HepG2 (cell line): ENCODE measurements around the gene GGNBP2. TPM values are rescaled to one million over a fixed set of nuclear protein-coding genes. Genes with fewer than 3 reads are reported as not detected.

Experiments used
- ARNTL ChIP-seq: sonication (generic); formaldehyde crosslinking; IDR thresholded peaks from 2 replicates; pipeline ENCODE4 v1.4.0; 2020; ENCODE audit warnings: mild to moderate bottlenecking, missing genetic modification reagents
- CHCHD3 ChIP-seq: sonication (generic); formaldehyde crosslinking; IDR thresholded peaks from 2 replicates; pipeline ENCODE4 v1.8.0; 2022; ENCODE audit warnings: mild to moderate bottlenecking, missing genetic modification reagents, moderate library complexity
- FOSL1 ChIP-seq: sonication (generic); formaldehyde crosslinking; IDR thresholded peaks from 2 replicates; pipeline ENCODE4 v1.9.0; 2021; ENCODE audit warnings: missing genetic modification reagents, borderline replicate concordance
- MAFG ChIP-seq: sonication (generic); formaldehyde crosslinking; IDR thresholded peaks from 2 replicates; pipeline ENCODE4 v1.5.1; 2020; ENCODE audit warnings: mild to moderate bottlenecking, missing genetic modification reagents
- MTF1 ChIP-seq: sonication (generic); formaldehyde crosslinking; IDR thresholded peaks from 2 replicates; pipeline ENCODE4 v1.5.0; 2020; ENCODE audit warnings: missing genetic modification reagents
- NKX3-1 ChIP-seq: sonication (generic); formaldehyde crosslinking; IDR thresholded peaks from 2 replicates; pipeline ENCODE4 v1.5.0; 2020; ENCODE audit warnings: missing genetic modification reagents
- ZBTB42 ChIP-seq: sonication (generic); formaldehyde crosslinking; IDR thresholded peaks from 2 replicates; pipeline ENCODE4 v1.5.0; 2020; ENCODE audit warnings: mild to moderate bottlenecking, missing genetic modification reagents
- ZFYVE20 ChIP-seq: sonication (generic); formaldehyde crosslinking; IDR thresholded peaks from 2 replicates; pipeline ENCODE4 v1.8.0; 2023; ENCODE audit warnings: low read depth, mild to moderate bottlenecking, moderate library complexity, missing genetic modification reagents, borderline replicate concordance
- ZNF614 ChIP-seq: IDR thresholded peaks from 2 replicates; pipeline ENCODE4 v1.6.1; 2018; ENCODE audit warnings: missing biosample characterization, missing genetic modification reagents, inconsistent platforms, borderline replicate concordance
- polyA plus RNA-seq, 8 experiments: library from polyadenylated mRNA; depleted of rRNA in 3 of 8; stranded (reverse) in 7 of 8; unstranded in 1 of 8; fragments of >200 nt; fragmentation: Illumina TruSeq in 4 of 8; extraction: Trizol in 4 of 8; gene quantifications; 2 replicates each; pipeline versions ENCODE4 v1.2.1 to v1.2.3, GENCODE V29; 2011 to 2016; ENCODE audit warnings: low read depth in 4 of 8, missing spikeins in 1 of 8, mixed read lengths in 1 of 8; ENCODE audit not compliant: insufficient read depth in 1 of 8
- total RNA-seq, 5 experiments: library from RNA; depleted of rRNA; stranded (reverse); fragments of >200 nt; fragmentation: Illumina TruSeq; extraction: Trizol; gene quantifications; 2 replicates each; pipeline ENCODE4 v1.2.3, GENCODE V29; 2016; ENCODE audit warnings: low read depth in 1 of 5
- TF ChIP-seq, protein P1 (sequence below): sonication (generic); formaldehyde crosslinking; IDR thresholded peaks from 2 replicates; pipeline ENCODE4 v1.4.0; 2020; ENCODE audit warnings: low read depth, mild to moderate bottlenecking, missing genetic modification reagents
- TF ChIP-seq, protein P2 (sequence below): sonication (generic); formaldehyde crosslinking; IDR thresholded peaks from 2 replicates; pipeline ENCODE4 v1.4.0; 2020; ENCODE audit warnings: mild to moderate bottlenecking, missing genetic modification reagents
- TF ChIP-seq, protein P3 (sequence below): sonication (generic); formaldehyde crosslinking; IDR thresholded peaks from 2 replicates; pipeline ENCODE4 v1.5.0; 2020; ENCODE audit warnings: missing genetic modification reagents, mild to moderate bottlenecking, borderline replicate concordance
- TF ChIP-seq, protein P4 (sequence below): sonication (generic); formaldehyde crosslinking; IDR thresholded peaks from 2 replicates; pipeline ENCODE4 v1.8.0; 2022; ENCODE audit warnings: mild to moderate bottlenecking, missing genetic modification reagents
- TF ChIP-seq, protein P5 (sequence below), 2 experiments: sonication (generic) in 1 of 2; formaldehyde crosslinking in 1 of 2; IDR thresholded peaks; 2 replicates each; pipeline versions ENCODE4 v1.6.1 to v1.9.0; 2014 to 2022; ENCODE audit warnings: antibody characterized with exemption in 1 of 2, borderline replicate concordance in 1 of 2, inconsistent platforms in 1 of 2, low read depth in 1 of 2, missing genetic modification reagents in 1 of 2

The GGNBP2 gene
- total and polyA plus RNA-seq, 2 of the 13 experiments (the other 11 are each of a cell fraction or from before 2014, with no cell fraction given), result 53.3 to 84.2 TPM

DNA sequence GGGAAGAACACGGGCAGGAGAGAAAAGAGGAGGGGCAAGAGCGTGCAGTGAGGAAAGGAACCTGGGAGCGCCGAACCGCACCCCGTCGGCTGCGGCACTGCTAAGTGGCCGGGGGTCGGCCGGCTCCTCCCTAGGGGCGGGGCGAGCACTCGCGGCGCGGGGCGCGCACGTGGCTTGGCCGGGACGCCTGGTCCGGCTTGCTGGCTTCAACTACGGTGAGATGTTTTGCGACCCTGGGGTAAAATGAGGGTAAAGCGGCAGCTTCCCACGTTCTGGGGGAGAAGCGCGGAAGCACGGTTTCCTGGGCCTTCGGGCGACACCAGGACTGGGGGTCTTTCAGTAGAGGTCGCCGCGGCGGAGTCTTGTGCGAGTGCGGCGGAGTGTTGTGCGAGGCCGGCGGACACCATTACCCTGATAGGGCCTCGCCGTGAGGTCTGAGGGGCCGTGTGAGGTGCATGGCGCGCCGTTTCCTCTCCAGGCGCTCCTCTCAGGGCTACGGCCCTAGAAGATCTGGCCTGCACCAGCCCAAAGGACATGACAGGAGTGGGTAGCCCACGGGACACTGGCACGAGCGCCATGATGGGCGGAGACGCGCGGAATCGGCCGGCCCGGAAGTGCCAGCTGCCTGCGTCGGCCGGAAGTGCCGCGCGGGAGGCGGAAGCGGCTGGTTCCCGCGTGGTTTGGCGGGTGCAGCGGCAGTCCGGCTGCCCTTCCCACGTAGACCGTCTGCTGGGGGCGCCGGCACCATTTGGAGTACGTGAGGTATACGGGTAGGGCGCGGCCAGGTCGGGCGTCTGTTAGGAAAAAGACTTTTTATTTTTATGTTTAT lies 9.7 kb upstream of the GGNBP2 start, which contains the start of the genes MYO19 and PIGW (continued):
- TF ChIP-seq, protein P1, sequence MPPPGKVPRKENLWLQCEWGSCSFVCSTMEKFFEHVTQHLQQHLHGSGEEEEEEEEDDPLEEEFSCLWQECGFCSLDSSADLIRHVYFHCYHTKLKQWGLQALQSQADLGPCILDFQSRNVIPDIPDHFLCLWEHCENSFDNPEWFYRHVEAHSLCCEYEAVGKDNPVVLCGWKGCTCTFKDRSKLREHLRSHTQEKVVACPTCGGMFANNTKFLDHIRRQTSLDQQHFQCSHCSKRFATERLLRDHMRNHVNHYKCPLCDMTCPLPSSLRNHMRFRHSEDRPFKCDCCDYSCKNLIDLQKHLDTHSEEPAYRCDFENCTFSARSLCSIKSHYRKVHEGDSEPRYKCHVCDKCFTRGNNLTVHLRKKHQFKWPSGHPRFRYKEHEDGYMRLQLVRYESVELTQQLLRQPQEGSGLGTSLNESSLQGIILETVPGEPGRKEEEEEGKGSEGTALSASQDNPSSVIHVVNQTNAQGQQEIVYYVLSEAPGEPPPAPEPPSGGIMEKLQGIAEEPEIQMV (CRISPR knock-in tag), result peak; percentile 58; the same call in 1 of the 2 replicates
- TF ChIP-seq MTF1 (CRISPR knock-in tag) (peak; percentile 68; the same call in 1 of the 2 replicates), ZBTB42 (no peak), NKX3-1 (peak; percentile 23; the same call in 1 of the 2 replicates), FOSL1 (CRISPR knock-in tag) (no peak), ARNTL (peak; percentile 97), MAFG (CRISPR knock-in tag) (no peak), ZFYVE20 (CRISPR knock-in tag) (no peak; the same call in 1 of the 2 replicates), CHCHD3 (CRISPR knock-in tag) (no peak), ZNF614 (CRISPR knock-in tag) (0 out of 2 replicates have a peak, but pooled peaks have one; percentile 11)
- TF ChIP-seq, protein P2, sequence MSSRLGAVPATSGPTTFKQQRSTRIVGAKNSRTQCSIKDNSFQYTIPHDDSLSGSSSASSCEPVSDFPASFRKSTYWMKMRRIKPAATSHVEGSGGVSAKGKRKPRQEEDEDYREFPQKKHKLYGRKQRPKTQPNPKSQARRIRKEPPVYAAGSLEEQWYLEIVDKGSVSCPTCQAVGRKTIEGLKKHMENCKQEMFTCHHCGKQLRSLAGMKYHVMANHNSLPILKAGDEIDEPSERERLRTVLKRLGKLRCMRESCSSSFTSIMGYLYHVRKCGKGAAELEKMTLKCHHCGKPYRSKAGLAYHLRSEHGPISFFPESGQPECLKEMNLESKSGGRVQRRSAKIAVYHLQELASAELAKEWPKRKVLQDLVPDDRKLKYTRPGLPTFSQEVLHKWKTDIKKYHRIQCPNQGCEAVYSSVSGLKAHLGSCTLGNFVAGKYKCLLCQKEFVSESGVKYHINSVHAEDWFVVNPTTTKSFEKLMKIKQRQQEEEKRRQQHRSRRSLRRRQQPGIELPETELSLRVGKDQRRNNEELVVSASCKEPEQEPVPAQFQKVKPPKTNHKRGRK (CRISPR knock-in tag), result no peak
- TF ChIP-seq, protein P3, sequence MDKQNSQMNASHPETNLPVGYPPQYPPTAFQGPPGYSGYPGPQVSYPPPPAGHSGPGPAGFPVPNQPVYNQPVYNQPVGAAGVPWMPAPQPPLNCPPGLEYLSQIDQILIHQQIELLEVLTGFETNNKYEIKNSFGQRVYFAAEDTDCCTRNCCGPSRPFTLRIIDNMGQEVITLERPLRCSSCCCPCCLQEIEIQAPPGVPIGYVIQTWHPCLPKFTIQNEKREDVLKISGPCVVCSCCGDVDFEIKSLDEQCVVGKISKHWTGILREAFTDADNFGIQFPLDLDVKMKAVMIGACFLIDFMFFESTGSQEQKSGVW (CRISPR knock-in tag), result no peak
- TF ChIP-seq, protein P4, sequence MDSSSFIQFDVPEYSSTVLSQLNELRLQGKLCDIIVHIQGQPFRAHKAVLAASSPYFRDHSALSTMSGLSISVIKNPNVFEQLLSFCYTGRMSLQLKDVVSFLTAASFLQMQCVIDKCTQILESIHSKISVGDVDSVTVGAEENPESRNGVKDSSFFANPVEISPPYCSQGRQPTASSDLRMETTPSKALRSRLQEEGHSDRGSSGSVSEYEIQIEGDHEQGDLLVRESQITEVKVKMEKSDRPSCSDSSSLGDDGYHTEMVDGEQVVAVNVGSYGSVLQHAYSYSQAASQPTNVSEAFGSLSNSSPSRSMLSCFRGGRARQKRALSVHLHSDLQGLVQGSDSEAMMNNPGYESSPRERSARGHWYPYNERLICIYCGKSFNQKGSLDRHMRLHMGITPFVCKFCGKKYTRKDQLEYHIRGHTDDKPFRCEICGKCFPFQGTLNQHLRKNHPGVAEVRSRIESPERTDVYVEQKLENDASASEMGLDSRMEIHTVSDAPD (CRISPR knock-in tag), result no peak
- TF ChIP-seq, protein P5, sequence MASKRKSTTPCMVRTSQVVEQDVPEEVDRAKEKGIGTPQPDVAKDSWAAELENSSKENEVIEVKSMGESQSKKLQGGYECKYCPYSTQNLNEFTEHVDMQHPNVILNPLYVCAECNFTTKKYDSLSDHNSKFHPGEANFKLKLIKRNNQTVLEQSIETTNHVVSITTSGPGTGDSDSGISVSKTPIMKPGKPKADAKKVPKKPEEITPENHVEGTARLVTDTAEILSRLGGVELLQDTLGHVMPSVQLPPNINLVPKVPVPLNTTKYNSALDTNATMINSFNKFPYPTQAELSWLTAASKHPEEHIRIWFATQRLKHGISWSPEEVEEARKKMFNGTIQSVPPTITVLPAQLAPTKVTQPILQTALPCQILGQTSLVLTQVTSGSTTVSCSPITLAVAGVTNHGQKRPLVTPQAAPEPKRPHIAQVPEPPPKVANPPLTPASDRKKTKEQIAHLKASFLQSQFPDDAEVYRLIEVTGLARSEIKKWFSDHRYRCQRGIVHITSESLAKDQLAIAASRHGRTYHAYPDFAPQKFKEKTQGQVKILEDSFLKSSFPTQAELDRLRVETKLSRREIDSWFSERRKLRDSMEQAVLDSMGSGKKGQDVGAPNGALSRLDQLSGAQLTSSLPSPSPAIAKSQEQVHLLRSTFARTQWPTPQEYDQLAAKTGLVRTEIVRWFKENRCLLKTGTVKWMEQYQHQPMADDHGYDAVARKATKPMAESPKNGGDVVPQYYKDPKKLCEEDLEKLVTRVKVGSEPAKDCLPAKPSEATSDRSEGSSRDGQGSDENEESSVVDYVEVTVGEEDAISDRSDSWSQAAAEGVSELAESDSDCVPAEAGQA (IDR thresholded peaks at IDR 0.05; ENCODE audit: low read depth), result peak; percentile 71
- TF ChIP-seq, protein P5 (CRISPR knock-in tag; IDR thresholded peaks at IDR 0.05; ENCODE audit: borderline replicate concordance), result no peak
